Measurements from ENCODE around the gene CEP89. TPM values are rescaled to one million over a fixed set of nuclear protein-coding genes. Genes with fewer than 3 reads are reported as not detected.

The CEP89 gene
- total RNA-seq, 2 donors from 2014 or later = 35.6 to 40.4 TPM

DNA sequence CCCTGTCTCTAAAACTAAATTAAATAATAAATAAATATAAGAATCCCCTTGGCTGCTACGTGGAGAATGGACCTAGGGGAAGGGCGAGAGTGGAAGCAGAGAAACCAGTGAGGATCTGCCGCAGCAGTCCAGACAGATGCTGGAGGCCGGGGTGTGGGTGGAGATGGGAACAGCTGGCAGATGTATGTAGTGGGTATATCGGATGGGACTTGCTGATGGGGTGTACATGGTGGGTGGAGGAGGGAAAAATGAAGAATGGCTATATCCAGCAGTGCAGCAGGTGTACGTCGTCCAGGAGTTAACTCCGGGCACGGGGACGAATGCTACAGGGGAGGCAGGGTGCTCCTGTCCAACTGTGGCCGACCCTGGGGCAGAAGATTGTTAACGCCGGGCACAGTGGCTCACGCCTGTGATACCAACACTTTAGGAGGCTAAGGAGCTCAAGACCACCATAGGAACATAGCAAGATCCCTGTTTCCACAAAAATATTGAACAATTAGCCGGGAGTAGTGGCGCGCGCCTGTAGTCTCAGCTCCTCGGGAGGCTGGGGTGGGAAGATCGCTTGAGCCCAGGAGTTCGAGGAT lies 654 bp downstream of the CEP89 start:
- peak overlapping the region; percentile 97 for H3K4me3 Mint-ChIP-seq

DNA sequence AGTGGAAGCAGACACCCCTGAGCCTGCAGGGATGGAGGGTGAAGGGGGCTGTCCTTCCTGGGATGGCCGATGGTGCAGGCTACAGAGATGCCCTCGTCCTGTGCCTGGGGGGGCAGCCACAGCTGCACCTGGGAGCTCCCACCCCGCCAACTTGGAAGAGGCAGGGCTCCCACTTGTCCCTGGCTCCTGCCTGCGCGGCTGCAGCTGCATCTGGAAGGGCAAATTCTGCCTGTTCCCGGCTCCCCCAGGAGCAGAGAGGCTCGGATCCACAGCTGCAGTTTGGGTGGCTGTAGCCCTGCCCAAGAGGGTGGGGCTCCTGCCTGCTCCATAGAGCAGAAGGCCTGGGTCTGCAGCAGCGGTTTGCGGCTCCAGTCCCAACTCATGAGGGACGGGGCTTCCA lies 2.2 kb downstream of the CEP89 start:
- Histone ChIP-seq H3K4me1 (ENCODE audit: control insufficient read depth, insufficient read depth, low read length) (no peaks in the 10 kb centered on the region), H3K9me3 (ENCODE audit: control insufficient read depth, low read length) (no peaks in the 10 kb centered on the region), H3K36me3 (ENCODE audit: control insufficient read depth, insufficient read depth, low read length) (peaks cover 39% of the 10 kb centered on the region), H3K27ac (ENCODE audit: low read depth, low read length) (no peak overlapping the region), H3K9ac (ENCODE audit: extremely low read depth, low read length, poor library complexity, severe bottlenecking) (no peak overlapping the region), H3K4me3 (ENCODE audit: low read length) (peak overlapping the region; percentile 95), H3K27me3 (ENCODE audit: control insufficient read depth, insufficient read depth, low read length, poor library complexity, severe bottlenecking) (no peaks in the 10 kb centered on the region)
- Mint-ChIP-seq H3K27me3 (ENCODE audit: insufficient read depth) (no peaks in the 10 kb centered on the region), H3K36me3 (ENCODE audit: low read depth) (peaks cover 26% of the 10 kb centered on the region), H3K9me3 (no peaks in the 10 kb centered on the region), H3K27ac (no peak overlapping the region), H3K4me1 (peaks cover 7% of the 10 kb centered on the region), H3K4me3 (peak overlapping the region; percentile 27)
- DNase-seq = no peak
- no peak for TF ChIP-seq CTCF (conservative IDR thresholded peaks at IDR 0.05)
- WGBS, 2 experiments (ENCODE audit: insufficient coverage in 1 of 2, insufficient read length in 1 of 2) = 95% methylated on average over 4 to 10 of the region's 10 CpGs

More for the DNA sequence above, 654 bp downstream of the CEP89 start:
- H3K36me3 ChIP-seq (ENCODE audit: control insufficient read depth, insufficient read depth, low read length) = peaks cover 35% of the 10 kb centered on the region
- Mint-ChIP-seq H3K36me3 (ENCODE audit: low read depth) (peaks cover 33% of the 10 kb centered on the region), H3K27me3 (ENCODE audit: insufficient read depth) (no peaks in the 10 kb centered on the region), H3K4me1 (peaks cover 7% of the 10 kb centered on the region), H3K27ac (peak overlapping the region; percentile 48), H3K9me3 (no peaks in the 10 kb centered on the region)
- H3K9ac ChIP-seq (ENCODE audit: extremely low read depth, low read length, poor library complexity, severe bottlenecking) = peak overlapping the region; percentile 63
- H3K27ac ChIP-seq (ENCODE audit: low read depth, low read length) = no peak overlapping the region
- H3K4me3 ChIP-seq (ENCODE audit: low read length) = peak overlapping the region; percentile 95
- no peak for TF ChIP-seq CTCF (conservative IDR thresholded peaks at IDR 0.05)
- no peak for DNase-seq
- H3K27me3 ChIP-seq (ENCODE audit: control insufficient read depth, insufficient read depth, low read length, poor library complexity, severe bottlenecking) = no peaks in the 10 kb centered on the region
- WGBS, 2 experiments (ENCODE audit: insufficient coverage in 1 of 2, insufficient read length in 1 of 2) = 34 to 36% methylated on average over 20 to 21 of the region's 21 CpGs
- H3K4me1 ChIP-seq (ENCODE audit: control insufficient read depth, insufficient read depth, low read length) = no peaks in the 10 kb centered on the region
- H3K9me3 ChIP-seq (ENCODE audit: control insufficient read depth, low read length) = no peaks in the 10 kb centered on the region

DNA sequence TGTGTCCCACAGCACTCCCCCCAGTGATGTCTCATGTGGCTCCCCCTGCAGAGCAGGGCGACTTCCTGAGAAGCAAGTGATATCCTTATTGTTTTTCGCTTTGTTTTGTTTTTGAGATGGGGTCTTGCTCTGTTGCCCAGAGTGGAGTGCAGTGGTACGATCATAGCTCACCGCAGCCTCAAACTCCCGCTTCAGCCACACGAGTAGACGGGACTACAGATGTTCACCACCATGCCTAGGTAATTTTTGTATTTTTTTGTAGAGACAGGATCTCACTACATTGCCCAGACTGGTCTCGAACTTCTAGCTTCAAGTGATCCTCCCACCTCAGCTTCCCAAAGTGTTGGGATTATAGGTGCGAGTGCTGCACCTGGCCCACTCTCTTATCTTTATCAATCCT lies 5.0 kb downstream of the CEP89 start:
- Histone ChIP-seq H3K9ac (ENCODE audit: extremely low read depth, low read length, poor library complexity, severe bottlenecking) (no peak overlapping the region), H3K36me3 (ENCODE audit: control insufficient read depth, insufficient read depth, low read length) (peaks cover 64% of the 10 kb centered on the region), H3K4me1 (ENCODE audit: control insufficient read depth, insufficient read depth, low read length) (no peaks in the 10 kb centered on the region), H3K9me3 (ENCODE audit: control insufficient read depth, low read length) (no peaks in the 10 kb centered on the region), H3K4me3 (ENCODE audit: low read length) (no peak overlapping the region), H3K27ac (ENCODE audit: low read depth, low read length) (no peak overlapping the region), H3K27me3 (ENCODE audit: control insufficient read depth, insufficient read depth, low read length, poor library complexity, severe bottlenecking) (no peaks in the 10 kb centered on the region)
- no peak for TF ChIP-seq CTCF (conservative IDR thresholded peaks at IDR 0.05)
- no peak overlapping the region for H3K27ac Mint-ChIP-seq
- H3K36me3 Mint-ChIP-seq (ENCODE audit: low read depth) = peaks cover 46% of the 10 kb centered on the region
- no peaks in the 10 kb centered on the region for H3K27me3 Mint-ChIP-seq (ENCODE audit: insufficient read depth)
- peaks cover 7% of the 10 kb centered on the region for H3K4me1 Mint-ChIP-seq
- WGBS, 2 experiments (ENCODE audit: insufficient coverage in 1 of 2, insufficient read length in 1 of 2) = 94 to 100% methylated on average over 2 to 9 of the region's 9 CpGs
- DNase-seq = no peak
- no peak overlapping the region for H3K4me3 Mint-ChIP-seq
- no peaks in the 10 kb centered on the region for H3K9me3 Mint-ChIP-seq
